Esophagus (tissue), 2 donors: ENCODE data around the gene RABGAP1L. TPM values are rescaled to one million over a fixed set of nuclear protein-coding genes. Genes with fewer than 3 reads are reported as not detected.
"Not testable (repeated sequence)": the region's sequence is repeated elsewhere in the genome, so short reads cannot be mapped to it uniquely, and the experiment has no call there.

Source experiments
- H3K27ac ChIP-seq, 2 donors: one replicate each; pipeline ENCODE4 v1.5.1; 2013; ENCODE audit warnings: low read depth in 2 of 2, mild to moderate bottlenecking in 2 of 2, inconsistent platforms in 1 of 2, low read length in 1 of 2, moderate library complexity in 1 of 2
- H3K27me3 ChIP-seq, 2 donors: one replicate each; pipeline ENCODE4 v1.6.1; 2013; ENCODE audit warnings: low read length in 2 of 2, control low read depth in 1 of 2, mild to moderate bottlenecking in 1 of 2; ENCODE audit not compliant: insufficient read depth in 2 of 2, control insufficient read depth in 1 of 2
- H3K36me3 ChIP-seq, 2 donors: one replicate each; pipeline ENCODE4 v1.6.1; 2013; ENCODE audit warnings: low read length in 1 of 2; ENCODE audit not compliant: control insufficient read depth in 2 of 2, insufficient read depth in 2 of 2
- H3K4me1 ChIP-seq, 2 donors: one replicate each; pipeline ENCODE4 v1.6.1; 2013; ENCODE audit warnings: low read length in 1 of 2; ENCODE audit not compliant: control insufficient read depth in 2 of 2, insufficient read depth in 2 of 2
- H3K4me3 ChIP-seq, 2 donors: one replicate each; pipeline ENCODE4 v1.5.1; 2013; ENCODE audit warnings: low read length in 2 of 2, mild to moderate bottlenecking in 2 of 2, low read depth in 1 of 2, moderate library complexity in 1 of 2
- H3K9me3 ChIP-seq, 2 donors: one replicate each; pipeline ENCODE4 v1.6.1; 2013; ENCODE audit warnings: mild to moderate bottlenecking in 2 of 2, low read depth in 1 of 2, low read length in 1 of 2, moderate library complexity in 1 of 2; ENCODE audit not compliant: control insufficient read depth in 2 of 2, insufficient read depth in 1 of 2
- whole genome bisulfite sequencing, 2 donors: extraction: QIAGEN DNeasy Blood & Tissue Kit; methylation state at CpG; one replicate each; pipeline ENCODE4 v1.1.7; 2013; 5-methylcytosine and 5-hydroxymethylcytosine counted together
- polyA plus RNA-seq, 2 donors: library from polyadenylated mRNA; stranded (reverse); fragments of 200-250 nt; gene quantifications; one replicate each; pipeline ENCODE4 v1.2.3, GENCODE V29; 2013
- donor health status: healthy with polysubstance abuse.
- donor health status: Bipolar disorder and iron deficiency.

RABGAP1L gene
- polyA plus RNA-seq, 2 donors = 9.2 to 13.0 TPM

DNA sequence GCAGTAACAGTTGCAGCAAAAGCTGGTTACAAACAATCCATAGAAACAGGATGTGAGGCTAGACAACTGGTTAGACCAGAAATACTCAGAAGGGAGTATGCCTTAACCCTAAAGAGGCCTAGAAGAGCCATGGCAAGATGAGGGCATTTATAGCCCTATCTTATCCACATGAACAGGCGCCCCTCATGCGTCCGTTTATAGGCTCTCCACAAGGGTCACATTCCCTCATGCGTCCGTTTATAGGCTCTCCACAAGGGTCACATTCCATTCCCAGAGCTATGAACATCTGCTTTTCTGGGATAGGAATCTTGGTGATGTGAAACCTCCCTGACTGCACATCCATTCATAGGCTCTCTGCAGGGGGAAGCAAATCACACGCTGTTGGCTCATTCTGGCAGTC, 416.8 kb downstream of the RABGAP1L start:
- not testable (repeated sequence) for H3K36me3 ChIP-seq, H3K4me3 ChIP-seq, H3K27ac ChIP-seq, H3K27me3 ChIP-seq, H3K9me3 ChIP-seq, H3K4me1 ChIP-seq
- WGBS, 2 donors = 96 to 98% methylated on average over 6 of the region's 6 CpGs

DNA sequence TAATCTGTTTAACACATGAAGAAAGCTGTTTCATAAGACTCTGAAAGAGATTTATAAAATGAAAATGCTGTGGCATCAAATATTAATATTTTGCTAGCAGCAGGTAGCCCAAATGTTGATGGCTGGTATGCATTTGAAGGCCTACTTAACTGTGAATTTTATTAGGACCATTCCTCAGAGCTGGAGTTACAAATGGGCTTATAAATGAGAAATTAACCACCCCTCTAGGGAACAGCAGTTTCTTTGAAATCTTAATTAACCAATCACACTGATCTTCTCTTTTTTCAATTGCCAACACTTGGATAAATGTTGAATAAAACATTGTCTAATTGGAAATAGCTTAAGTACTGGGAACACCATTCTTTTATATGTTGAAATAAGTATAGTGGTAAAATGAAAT, 418.4 kb downstream of the RABGAP1L start:
- Histone ChIP-seq H3K27ac (no peak overlapping the region), H3K27me3 (no peaks in the 10 kb centered on the region), H3K9me3 (peaks cover 0 to 3% of the 10 kb centered on the region in 2 donors), H3K4me3 (no peak overlapping the region), H3K36me3 (no peaks in the 10 kb centered on the region), H3K4me1 (no peaks in the 10 kb centered on the region)

DNA sequence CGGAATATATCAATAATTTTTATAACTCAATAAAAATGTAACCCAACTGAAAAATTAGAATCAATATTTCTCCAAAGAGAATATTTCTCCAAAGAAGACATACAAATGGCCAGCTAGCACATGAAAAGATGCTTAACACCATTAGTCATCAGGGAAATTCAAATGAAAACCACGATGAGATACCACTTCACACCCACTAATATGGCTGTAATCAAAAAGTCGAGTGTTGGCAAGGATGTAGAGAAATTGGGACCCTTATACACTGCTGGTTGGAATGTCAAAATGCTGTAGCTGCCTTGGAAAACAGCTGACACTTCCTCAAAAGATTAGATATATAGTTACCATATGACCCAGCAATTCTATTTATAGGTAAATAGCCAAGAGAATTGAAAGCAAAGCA, 421.5 kb downstream of the RABGAP1L start:
- Histone ChIP-seq H3K4me1 (no peaks in the 10 kb centered on the region), H3K36me3 (no peaks in the 10 kb centered on the region), H3K4me3 (no peak overlapping the region), H3K27me3 (no peaks in the 10 kb centered on the region), H3K27ac (no peak overlapping the region), H3K9me3 (peaks cover 0 to 3% of the 10 kb centered on the region in 2 donors)
- 74 to 76% methylated on average over 3 of the region's 3 CpGs for WGBS, 2 donors

DNA sequence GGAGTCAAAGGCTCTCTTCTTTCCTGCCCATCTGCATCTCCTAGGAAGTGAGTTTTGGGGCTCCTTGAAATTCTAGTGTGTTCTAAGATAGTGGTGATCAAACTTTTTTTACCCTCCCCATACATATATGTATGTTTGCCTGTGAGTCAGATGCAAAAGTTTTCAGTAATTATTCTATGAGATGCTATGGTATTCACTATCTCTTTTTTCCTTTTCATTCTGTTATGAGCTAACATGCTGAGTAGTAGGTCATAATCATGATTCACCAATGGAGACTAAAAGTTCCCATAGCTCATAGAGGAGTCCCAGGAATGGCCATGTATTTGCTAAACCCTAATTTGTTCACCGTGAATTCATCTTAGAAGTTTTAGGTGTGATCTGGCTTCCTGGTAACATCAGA, 424.0 kb downstream of the RABGAP1L start:
- no peaks in the 10 kb centered on the region for H3K4me1 ChIP-seq
- no peak overlapping the region for H3K27ac ChIP-seq
- WGBS, 2 donors = 91 to 94% methylated on average over 1 of the region's 1 CpG
- H3K27me3 ChIP-seq = no peaks in the 10 kb centered on the region
- no peak overlapping the region for H3K4me3 ChIP-seq
- no peaks in the 10 kb centered on the region for H3K9me3 ChIP-seq
- H3K36me3 ChIP-seq = no peaks in the 10 kb centered on the region

DNA sequence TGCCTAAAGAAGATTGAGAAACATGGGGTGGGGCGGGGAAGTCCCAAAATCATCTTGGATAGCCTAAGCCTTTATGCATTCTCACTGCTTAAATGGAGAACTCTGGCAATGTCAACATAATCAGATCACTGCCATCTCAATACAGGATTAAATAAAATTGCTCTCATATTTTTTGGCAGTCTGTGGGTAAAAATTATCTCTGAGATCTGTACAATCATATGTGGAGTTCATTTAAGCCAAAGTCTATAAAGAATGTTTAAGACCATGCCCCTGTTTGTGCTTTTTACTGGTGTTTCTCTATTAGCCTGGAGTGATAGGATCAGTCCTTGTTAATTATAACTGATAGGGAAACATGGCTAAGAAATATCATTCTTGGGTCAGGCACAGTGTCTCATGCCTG, 424.8 kb downstream of the RABGAP1L start:
- no peaks in the 10 kb centered on the region for H3K4me1 ChIP-seq
- no peaks in the 10 kb centered on the region for H3K27me3 ChIP-seq
- H3K4me3 ChIP-seq = no peak overlapping the region
- no peaks in the 10 kb centered on the region for H3K36me3 ChIP-seq
- H3K27ac ChIP-seq = no peak overlapping the region
- no peaks in the 10 kb centered on the region for H3K9me3 ChIP-seq
- WGBS, 2 donors = 98 to 100% methylated on average over 1 of the region's 1 CpG

DNA sequence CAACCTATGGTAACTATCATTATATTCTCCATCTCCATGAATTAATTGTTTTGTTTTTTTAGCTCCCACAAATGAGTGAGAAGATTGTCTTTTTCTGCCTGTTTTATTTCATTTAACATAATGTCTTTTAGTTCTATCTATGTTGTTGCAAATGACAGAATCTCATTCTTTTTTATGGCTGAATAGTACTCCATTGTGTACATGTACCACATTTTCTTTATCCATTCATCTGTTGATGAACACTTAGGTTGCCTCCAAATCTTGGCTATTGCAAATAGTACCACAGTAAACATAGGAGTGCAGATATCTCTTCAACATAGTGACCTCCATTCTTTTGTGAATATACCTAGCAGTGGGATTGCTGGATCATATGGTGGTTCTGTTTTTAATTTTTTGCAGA, 429.3 kb downstream of the RABGAP1L start:
- not testable (repeated sequence) for H3K27me3 ChIP-seq, H3K36me3 ChIP-seq, H3K4me3 ChIP-seq, H3K27ac ChIP-seq, H3K4me1 ChIP-seq, H3K9me3 ChIP-seq

DNA sequence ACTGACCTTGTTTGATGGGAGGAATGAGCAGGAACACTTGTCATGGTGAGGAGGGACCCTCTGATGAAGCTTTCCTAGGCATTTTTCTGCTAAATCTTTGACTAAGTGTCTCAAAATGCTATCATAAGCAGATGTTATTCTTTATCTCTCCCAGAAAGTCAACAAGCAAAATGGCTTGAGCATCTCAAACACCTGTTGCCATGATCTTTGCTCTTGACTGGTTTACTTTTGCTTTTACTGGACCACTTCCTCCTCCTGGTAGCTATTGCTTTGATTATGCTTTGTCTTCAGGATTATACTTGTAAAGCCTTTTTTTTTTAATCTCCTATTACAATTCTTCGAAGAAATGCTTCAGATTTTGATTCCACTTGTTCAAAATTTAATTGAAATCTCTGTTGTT, 445.9 kb downstream of the RABGAP1L start:
- Histone ChIP-seq H3K27ac (no peak overlapping the region), H3K27me3 (no peaks in the 10 kb centered on the region), H3K4me1 (no peaks in the 10 kb centered on the region), H3K9me3 (peaks cover 0 to 2% of the 10 kb centered on the region in 2 donors), H3K36me3 (peaks cover 0 to 4% of the 10 kb centered on the region in 2 donors), H3K4me3 (no peak overlapping the region)
- WGBS, 2 donors = 85 to 91% methylated on average over 1 of the region's 1 CpG

DNA sequence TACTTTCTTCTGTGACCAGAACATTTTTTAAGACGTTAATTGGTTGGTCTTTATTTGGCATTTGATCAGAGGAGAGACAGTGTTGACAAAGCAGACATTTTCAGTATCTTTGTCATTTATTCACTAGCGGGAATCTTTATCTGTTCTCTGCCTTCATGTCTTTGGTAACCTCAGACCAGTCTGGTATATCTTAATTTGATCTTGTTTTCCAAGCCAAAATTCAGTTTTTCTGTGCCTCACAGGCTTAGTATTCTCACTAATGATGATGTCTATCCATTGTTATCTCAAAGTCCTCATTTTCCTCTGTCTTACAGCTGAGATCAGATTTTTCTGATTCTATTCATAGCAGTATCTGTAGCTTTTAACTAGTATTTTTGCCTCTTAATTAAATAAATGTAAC, 447.2 kb downstream of the RABGAP1L start:
- H3K27me3 ChIP-seq = no peaks in the 10 kb centered on the region
- H3K27ac ChIP-seq = no peak overlapping the region
- peaks cover 0 to 4% of the 10 kb centered on the region in 2 donors for H3K36me3 ChIP-seq
- H3K4me1 ChIP-seq = no peaks in the 10 kb centered on the region
- H3K9me3 ChIP-seq = peaks cover 0 to 2% of the 10 kb centered on the region in 2 donors
- WGBS, 2 donors = 79 to 89% methylated on average over 2 of the region's 2 CpGs
- no peak overlapping the region for H3K4me3 ChIP-seq

DNA sequence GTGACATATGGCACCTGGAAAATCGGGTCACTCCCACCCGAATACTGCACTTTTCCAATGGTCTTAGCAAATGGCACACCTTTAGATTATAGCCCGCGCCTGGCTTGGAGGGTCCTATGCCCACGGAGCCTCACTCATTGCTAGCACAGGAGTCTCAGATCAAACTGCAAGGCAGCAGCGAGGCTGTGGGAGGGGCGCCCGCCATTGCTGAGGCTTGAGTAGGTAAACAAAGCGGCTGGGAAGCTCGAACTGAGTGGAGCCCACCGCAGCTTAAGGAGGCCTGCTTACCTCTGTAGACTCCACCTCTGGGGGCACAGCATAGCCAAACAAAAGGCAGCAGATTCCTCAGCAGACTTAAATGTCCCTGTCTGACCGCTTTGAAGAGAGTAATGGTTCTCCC, 458.6 kb downstream of the RABGAP1L start:
- H3K4me1 ChIP-seq, H3K27me3 ChIP-seq, H3K9me3 ChIP-seq, H3K27ac ChIP-seq, H3K4me3 ChIP-seq, H3K36me3 ChIP-seq: not testable (repeated sequence)
- WGBS, 2 donors = 94 to 97% methylated on average over 12 of the region's 12 CpGs

DNA sequence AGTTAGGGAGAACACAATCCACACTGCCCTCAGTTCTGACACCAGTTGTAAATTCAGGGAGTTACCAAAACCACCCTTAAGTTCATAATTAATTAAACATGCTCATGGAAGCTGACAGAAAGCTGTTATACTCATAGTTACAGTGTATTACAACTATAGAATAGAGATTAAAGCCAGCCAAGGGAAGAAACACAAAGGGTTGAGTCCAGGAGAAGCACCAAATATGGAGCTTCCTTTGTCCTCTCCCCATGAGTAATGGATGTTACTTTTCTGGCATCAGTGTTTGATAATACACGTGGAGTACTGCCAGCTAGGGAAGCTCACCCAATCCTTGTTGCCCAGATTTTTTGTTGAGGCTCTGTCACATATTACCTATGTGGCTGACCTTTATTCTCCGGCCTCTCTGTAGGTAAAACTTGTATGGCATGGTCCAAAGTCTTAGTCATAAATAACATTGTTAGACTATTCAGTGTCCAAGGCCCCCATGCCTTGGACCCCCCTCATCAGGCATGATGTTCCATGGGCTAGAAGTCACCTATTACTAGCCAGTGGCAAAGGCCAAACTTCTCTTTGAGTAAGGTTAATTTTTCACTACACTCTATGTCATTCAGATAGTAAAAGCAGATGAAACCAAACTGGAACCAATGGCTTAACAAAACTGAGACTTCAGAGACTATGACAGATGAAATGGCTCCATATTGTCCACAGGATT, 464.2 kb downstream of the RABGAP1L start:
- Histone ChIP-seq H3K9me3 (no peaks in the 10 kb centered on the region), H3K4me1 (no peaks in the 10 kb centered on the region), H3K4me3 (no peak overlapping the region), H3K27ac (no peak overlapping the region), H3K36me3 (no peaks in the 10 kb centered on the region), H3K27me3 (no peaks in the 10 kb centered on the region)
- WGBS, 2 donors = 70% methylated on average over 2 of the region's 2 CpGs
